Spleen (tissue), 13 donors: ENCODE measurements around the gene FKBP4. TPM values are rescaled to one million over a fixed set of nuclear protein-coding genes. Genes with fewer than 3 reads are reported as not detected.
A peak's percentile ranks its signal among the peaks of the same experiment; 100 is the strongest.

Experiments used
- DNase-seq: peaks from one replicate; pipeline ENCODE4 v3.0.0-alpha.2; 2020
- H3K27ac ChIP-seq, 8 donors: fragments of 200-600 bp; sonication (generic) in 7 of 8; 1 replicate in 4 of 8; 2 replicates in 4 of 8; pipeline versions ENCODE4 v1.5.0 to v1.8.0; 2016 to 2021; ENCODE audit warnings: inconsistent platforms in 4 of 8, mild to moderate bottlenecking in 4 of 8, moderate library complexity in 1 of 8
- H3K27me3 ChIP-seq, 7 donors: fragments of 200-600 bp; sonication (generic) in 6 of 7; replicated peaks in 1 of 7; 1 replicate in 4 of 7; 2 replicates in 3 of 7; pipeline versions ENCODE4 v1.5.0 to v1.8.0; 2016 to 2021; ENCODE audit warnings: inconsistent platforms in 3 of 7, mild to moderate bottlenecking in 1 of 7
- H3K36me3 ChIP-seq, 6 donors: fragments of 200-600 bp; sonication (generic) in 5 of 6; 1 replicate in 4 of 6; 2 replicates in 2 of 6; pipeline versions ENCODE4 v1.5.0 to v1.8.0; 2016 to 2021; ENCODE audit warnings: inconsistent platforms in 2 of 6
- H3K4me1 ChIP-seq, 6 donors: fragments of 200-600 bp; sonication (generic) in 5 of 6; 1 replicate in 3 of 6; 2 replicates in 3 of 6; pipeline versions ENCODE4 v1.5.0 to v1.8.0; 2016 to 2021; ENCODE audit warnings: inconsistent platforms in 3 of 6
- H3K4me3 ChIP-seq, 8 donors: fragments of 200-600 bp; sonication (generic) in 7 of 8; 1 replicate in 4 of 8; 2 replicates in 4 of 8; pipeline versions ENCODE4 v1.5.0 to v1.8.0; 2016 to 2021; ENCODE audit warnings: inconsistent platforms in 4 of 8, mild to moderate bottlenecking in 4 of 8, moderate library complexity in 2 of 8
- H3K9me3 ChIP-seq, 8 donors: fragments of 200-600 bp; sonication (generic) in 7 of 8; 1 replicate in 4 of 8; 2 replicates in 4 of 8; pipeline versions ENCODE4 v1.5.0 to v1.8.0; 2016 to 2021; ENCODE audit warnings: inconsistent platforms in 4 of 8
- POLR2A ChIP-seq, 3 donors: fragments of 450-650 bp; IDR thresholded peaks; one replicate each; pipeline ENCODE4 v1.5.1; 2017; ENCODE audit warnings: antibody characterized with exemption in 3 of 3, mild to moderate bottlenecking in 1 of 3
- POLR2AphosphoS5 ChIP-seq, 3 donors: sonication (generic); formaldehyde crosslinking; IDR thresholded peaks; one replicate each; pipeline ENCODE4 v1.5.1; 2017; ENCODE audit warnings: antibody characterized with exemption in 3 of 3
- WGBS, 5 donors: extraction: QIAGEN DNeasy Blood & Tissue Kit in 3 of 5; methylation state at CpG; one replicate each; pipeline versions ENCODE4 v1.1.5 to v1.1.7; 2013 to 2018; 5-methylcytosine and 5-hydroxymethylcytosine counted together
- intact Hi-C: fragments of 100-400 bp; cut with DNase I; formaldehyde crosslinking; loops from one replicate; pipeline ENCODE4 v1.15.0; 2023; ENCODE audit warnings: low total_unique reads
- long read RNA-seq, 2 donors: transcript quantifications; one replicate each; lab custom pipeline, GENCODE V29; 2026
- polyA plus RNA-seq, 3 donors: library from polyadenylated mRNA; stranded (reverse); fragments of 200-250 nt; gene quantifications; one replicate each; pipeline ENCODE4 v1.2.1, GENCODE V29; 2013
- total RNA-seq, 7 donors: library from RNA; depleted of rRNA in 3 of 7; stranded (reverse); fragments of >200 nt in 3 of 7; fragmentation: NEBNext Ultra II Directional in 4 of 7; extraction: Animal tissue kit (Norgen Biotek cat#: 25700) in 4 of 7; gene quantifications; one replicate each; pipeline versions ENCODE4 v1.1.0 to v1.2.1, GENCODE V29; 2016 to 2021
- TF ChIP-seq, protein P1 (sequence below), 11 experiments: fragments of 200-600 bp in 7 of 11; fragments of 450-650 bp in 4 of 11; sonication (generic) in 4 of 11; IDR thresholded peaks in 8 of 11; conservative IDR thresholded peaks in 3 of 11; 1 replicate in 7 of 11; 2 replicates in 4 of 11; pipeline versions ENCODE4 v1.4.0 to v1.8.0; 2016 to 2021; ENCODE audit warnings: antibody characterized with exemption in 11 of 11, inconsistent platforms in 4 of 11, mild to moderate bottlenecking in 1 of 11
- donor health status: healthy with polysubstance abuse.
- donor health status: DM: no; HTN: no; CAD: no; lungs with moderate emphysema.
- donor health status: DM: no; HTN: no; CAD: no.
- donor health status: Bipolar disorder and iron deficiency.
- donor health status: healthy.
- donor health status: DM: no; HTN: no; CAD: no.
- donor health status: DM: yes; HTN: yes; CAD: no.

FKBP4 gene, protein sequence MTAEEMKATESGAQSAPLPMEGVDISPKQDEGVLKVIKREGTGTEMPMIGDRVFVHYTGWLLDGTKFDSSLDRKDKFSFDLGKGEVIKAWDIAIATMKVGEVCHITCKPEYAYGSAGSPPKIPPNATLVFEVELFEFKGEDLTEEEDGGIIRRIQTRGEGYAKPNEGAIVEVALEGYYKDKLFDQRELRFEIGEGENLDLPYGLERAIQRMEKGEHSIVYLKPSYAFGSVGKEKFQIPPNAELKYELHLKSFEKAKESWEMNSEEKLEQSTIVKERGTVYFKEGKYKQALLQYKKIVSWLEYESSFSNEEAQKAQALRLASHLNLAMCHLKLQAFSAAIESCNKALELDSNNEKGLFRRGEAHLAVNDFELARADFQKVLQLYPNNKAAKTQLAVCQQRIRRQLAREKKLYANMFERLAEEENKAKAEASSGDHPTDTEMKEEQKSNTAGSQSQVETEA
- total RNA-seq = 10 to 100 TPM; 14.3 to 65.6 (median 27.4) TPM
- polyA plus RNA-seq = 10 to 100 TPM in 2 of 3 donors, 1 to 10 TPM in 1; 8.3 to 24.5 (median 15.8) TPM
- long read RNA-seq, donor 1, transcript FKBP4-201 (10 exons, 3,732 nt) = major isoform, 6 of 11 reads
- long read RNA-seq, donor 1, partial matches to known transcripts = 5 of 11 reads
- long read RNA-seq, donor 1, other reads (novel, unspliced or antisense) = 0 of 11 reads
- long read RNA-seq, donor 2, transcript FKBP4-201 (10 exons, 3,732 nt) = major isoform, 15 of 15 reads
- long read RNA-seq, donor 2, partial matches to known transcripts = 0 of 15 reads
- long read RNA-seq, donor 2, other reads (novel, unspliced or antisense) = 0 of 15 reads

- Histone ChIP-seq H3K27me3 (peaks cover 0 to 13% (median 0%) of the 10 kb centered on the region in 7 donors), H3K27ac (peak within 1 kb of the TSS; percentile 30 to 90 (median 82)), H3K4me1 (peaks cover 10 to 40% (median 24%) of the 10 kb centered on the region in 6 donors), H3K4me3 (peak within 1 kb of the TSS; percentile 59 to 97 (median 88)), H3K9me3 (no peaks in the 10 kb centered on the region), H3K36me3 (peaks cover 9 to 30% (median 24%) of the 10 kb centered on the region in 6 donors)
- TF ChIP-seq POLR2A (IDR thresholded peaks at IDR 0.05) (peak in 2 of 3 donors; percentile 54 to 76), POLR2AphosphoS5 (IDR thresholded peaks at IDR 0.05) (peak; percentile 87 to 95 (median 89))
- TF ChIP-seq, protein P1, sequence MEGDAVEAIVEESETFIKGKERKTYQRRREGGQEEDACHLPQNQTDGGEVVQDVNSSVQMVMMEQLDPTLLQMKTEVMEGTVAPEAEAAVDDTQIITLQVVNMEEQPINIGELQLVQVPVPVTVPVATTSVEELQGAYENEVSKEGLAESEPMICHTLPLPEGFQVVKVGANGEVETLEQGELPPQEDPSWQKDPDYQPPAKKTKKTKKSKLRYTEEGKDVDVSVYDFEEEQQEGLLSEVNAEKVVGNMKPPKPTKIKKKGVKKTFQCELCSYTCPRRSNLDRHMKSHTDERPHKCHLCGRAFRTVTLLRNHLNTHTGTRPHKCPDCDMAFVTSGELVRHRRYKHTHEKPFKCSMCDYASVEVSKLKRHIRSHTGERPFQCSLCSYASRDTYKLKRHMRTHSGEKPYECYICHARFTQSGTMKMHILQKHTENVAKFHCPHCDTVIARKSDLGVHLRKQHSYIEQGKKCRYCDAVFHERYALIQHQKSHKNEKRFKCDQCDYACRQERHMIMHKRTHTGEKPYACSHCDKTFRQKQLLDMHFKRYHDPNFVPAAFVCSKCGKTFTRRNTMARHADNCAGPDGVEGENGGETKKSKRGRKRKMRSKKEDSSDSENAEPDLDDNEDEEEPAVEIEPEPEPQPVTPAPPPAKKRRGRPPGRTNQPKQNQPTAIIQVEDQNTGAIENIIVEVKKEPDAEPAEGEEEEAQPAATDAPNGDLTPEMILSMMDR (IDR thresholded peaks at IDR 0.05 in 8 of 11, conservative IDR thresholded peaks at IDR 0.05 in 3 of 11) = peak in 1 of 11 experiments; percentile 16
- intact Hi-C loops = no loop called here
- peak; percentile 97 for DNase-seq
- WGBS, 5 donors = 0 to 1% (median 0%) methylated on average over 28 to 63 of the region's 63 CpGs
Observed at GRCh38 chr12:2794736-2795289, at the start of gene FKBP4. TSS of gene FKBP4 (plus strand) at chr12:2794970. CDS start at chr12:2795140, 170 bp downstream.

GRCh38 chr12:2745655-2746054, 49.1 kb upstream of the FKBP4 start:
- WGBS, 5 donors = 50 to 73% (median 55%) methylated on average over 2 of the region's 2 CpGs
- Histone ChIP-seq H3K4me1 (no peaks in the 10 kb centered on the region), H3K4me3 (no peak overlapping the region), H3K9me3 (peaks cover 0 to 6% (median 0%) of the 10 kb centered on the region in 8 donors), H3K27me3 (peaks cover 0 to 17% (median 0%) of the 10 kb centered on the region in 7 donors), H3K36me3 (no peaks in the 10 kb centered on the region), H3K27ac (no peak overlapping the region)
- no peak for DNase-seq
- TF ChIP-seq POLR2A (IDR thresholded peaks at IDR 0.05) = no peak
- TF ChIP-seq, protein P1 (IDR thresholded peaks at IDR 0.05 in 8 of 11, conservative IDR thresholded peaks at IDR 0.05 in 3 of 11) = no peak
- intact Hi-C loops = no loop called here

DNA sequence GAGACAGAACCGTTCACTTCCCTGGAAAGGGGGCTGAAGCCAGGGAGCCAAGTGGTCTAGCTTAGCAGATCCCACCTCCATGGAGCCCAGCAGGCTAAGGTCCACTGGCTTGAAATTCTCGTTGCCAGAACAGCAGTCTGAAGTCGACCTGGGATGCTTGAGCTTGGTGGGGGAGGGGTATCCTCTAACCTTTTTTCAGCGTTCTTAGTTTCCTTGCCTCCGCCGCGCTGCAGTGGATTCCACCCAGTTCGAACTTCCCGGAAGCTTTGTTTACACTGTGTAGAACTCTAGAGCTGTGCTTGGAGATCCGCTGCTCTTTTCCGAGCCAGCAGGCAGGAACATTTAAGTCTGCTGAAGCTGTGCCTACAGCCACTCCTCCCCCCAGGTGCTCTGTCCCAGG, 45.2 kb upstream of the FKBP4 start:
- TF ChIP-seq POLR2AphosphoS5 (IDR thresholded peaks at IDR 0.05) (no peak), POLR2A (IDR thresholded peaks at IDR 0.05) (no peak)
- TF ChIP-seq, protein P1 (IDR thresholded peaks at IDR 0.05 in 8 of 11, conservative IDR thresholded peaks at IDR 0.05 in 3 of 11) = no peak
- Histone ChIP-seq H3K27ac (no peak overlapping the region), H3K27me3 (peaks cover 0 to 51% (median 4%) of the 10 kb centered on the region in 7 donors), H3K4me3 (no peak overlapping the region), H3K4me1 (peaks cover 0 to 9% (median 3%) of the 10 kb centered on the region in 6 donors), H3K9me3 (peaks cover 0 to 6% (median 0%) of the 10 kb centered on the region in 8 donors), H3K36me3 (no peaks in the 10 kb centered on the region)
- intact Hi-C loops = no loop called here
- no peak for DNase-seq
- 59 to 76% (median 66%) methylated on average over 10 to 11 of the region's 11 CpGs for WGBS, 5 donors
